ENCODE measurements around the gene CDHR3. TPM values are rescaled to one million over a fixed set of nuclear protein-coding genes. Genes with fewer than 3 reads are reported as not detected.

The CDHR3 gene
- total RNA-seq, 4 donors from 2014 or later = 20.6 to 82.5 (median 49.7) TPM

DNA sequence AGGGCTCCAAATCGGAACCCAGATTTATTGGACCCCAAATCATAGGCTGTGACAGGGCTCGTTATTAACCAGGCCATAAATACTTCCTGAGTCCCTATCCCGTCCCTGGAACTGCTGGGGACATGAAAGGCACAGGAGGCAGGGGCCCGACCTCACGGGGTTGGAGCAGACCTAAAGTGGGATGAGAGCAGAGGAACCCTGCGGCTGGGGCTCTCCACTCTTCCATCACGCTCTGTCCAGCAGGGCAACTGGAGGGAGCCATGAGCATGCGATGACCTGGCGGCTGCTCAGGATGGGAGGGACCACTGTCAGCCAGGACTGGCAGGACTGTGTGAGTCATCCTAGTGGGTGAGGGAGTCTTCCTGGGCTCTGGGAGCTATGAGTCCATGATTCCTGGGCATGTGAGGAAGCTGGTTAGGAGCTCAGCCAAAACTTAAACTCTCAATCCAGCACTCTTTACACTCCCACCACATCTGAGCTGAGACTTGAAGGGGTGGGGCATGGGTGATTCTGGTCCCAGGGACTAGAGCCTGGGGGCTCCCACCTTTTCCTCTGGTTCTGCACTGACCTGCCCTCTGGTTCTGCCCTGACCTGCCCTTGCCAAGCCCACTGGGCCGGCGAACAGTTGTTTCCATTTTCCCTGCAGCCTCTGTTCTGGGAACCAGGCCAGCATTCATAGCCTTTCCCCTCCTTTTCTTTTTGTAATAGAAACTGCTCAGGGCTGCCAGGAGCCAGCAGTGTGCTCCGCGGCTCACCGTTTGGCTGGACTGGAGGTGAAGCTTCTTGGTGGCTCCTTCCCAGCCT, 101.9 kb downstream of the CDHR3 start:
- no peaks in the 10 kb centered on the region for H3K27me3 ChIP-seq
- peak overlapping the region in 3 of 4 donors; percentile 7 to 49 (median 40) for H3K4me3 ChIP-seq
- H3K4me1 ChIP-seq = peaks cover 0 to 42% (median 32%) of the 10 kb centered on the region in 4 donors
- DNase-seq = peak in 2 of 3 donors; percentile 80 to 85
- H3K36me3 ChIP-seq = no peaks in the 10 kb centered on the region
- no peaks in the 10 kb centered on the region for H3K9me3 ChIP-seq
- TF ChIP-seq, protein P1, sequence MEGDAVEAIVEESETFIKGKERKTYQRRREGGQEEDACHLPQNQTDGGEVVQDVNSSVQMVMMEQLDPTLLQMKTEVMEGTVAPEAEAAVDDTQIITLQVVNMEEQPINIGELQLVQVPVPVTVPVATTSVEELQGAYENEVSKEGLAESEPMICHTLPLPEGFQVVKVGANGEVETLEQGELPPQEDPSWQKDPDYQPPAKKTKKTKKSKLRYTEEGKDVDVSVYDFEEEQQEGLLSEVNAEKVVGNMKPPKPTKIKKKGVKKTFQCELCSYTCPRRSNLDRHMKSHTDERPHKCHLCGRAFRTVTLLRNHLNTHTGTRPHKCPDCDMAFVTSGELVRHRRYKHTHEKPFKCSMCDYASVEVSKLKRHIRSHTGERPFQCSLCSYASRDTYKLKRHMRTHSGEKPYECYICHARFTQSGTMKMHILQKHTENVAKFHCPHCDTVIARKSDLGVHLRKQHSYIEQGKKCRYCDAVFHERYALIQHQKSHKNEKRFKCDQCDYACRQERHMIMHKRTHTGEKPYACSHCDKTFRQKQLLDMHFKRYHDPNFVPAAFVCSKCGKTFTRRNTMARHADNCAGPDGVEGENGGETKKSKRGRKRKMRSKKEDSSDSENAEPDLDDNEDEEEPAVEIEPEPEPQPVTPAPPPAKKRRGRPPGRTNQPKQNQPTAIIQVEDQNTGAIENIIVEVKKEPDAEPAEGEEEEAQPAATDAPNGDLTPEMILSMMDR (IDR thresholded peaks at IDR 0.05) = peak in 2 of 6 experiments; percentile 13 to 16
- TF ChIP-seq POLR2A (IDR thresholded peaks at IDR 0.05) = peak in 1 of 2 donors; percentile 7
- H3K27ac ChIP-seq = peak overlapping the region; percentile 49 to 85 (median 74)

DNA sequence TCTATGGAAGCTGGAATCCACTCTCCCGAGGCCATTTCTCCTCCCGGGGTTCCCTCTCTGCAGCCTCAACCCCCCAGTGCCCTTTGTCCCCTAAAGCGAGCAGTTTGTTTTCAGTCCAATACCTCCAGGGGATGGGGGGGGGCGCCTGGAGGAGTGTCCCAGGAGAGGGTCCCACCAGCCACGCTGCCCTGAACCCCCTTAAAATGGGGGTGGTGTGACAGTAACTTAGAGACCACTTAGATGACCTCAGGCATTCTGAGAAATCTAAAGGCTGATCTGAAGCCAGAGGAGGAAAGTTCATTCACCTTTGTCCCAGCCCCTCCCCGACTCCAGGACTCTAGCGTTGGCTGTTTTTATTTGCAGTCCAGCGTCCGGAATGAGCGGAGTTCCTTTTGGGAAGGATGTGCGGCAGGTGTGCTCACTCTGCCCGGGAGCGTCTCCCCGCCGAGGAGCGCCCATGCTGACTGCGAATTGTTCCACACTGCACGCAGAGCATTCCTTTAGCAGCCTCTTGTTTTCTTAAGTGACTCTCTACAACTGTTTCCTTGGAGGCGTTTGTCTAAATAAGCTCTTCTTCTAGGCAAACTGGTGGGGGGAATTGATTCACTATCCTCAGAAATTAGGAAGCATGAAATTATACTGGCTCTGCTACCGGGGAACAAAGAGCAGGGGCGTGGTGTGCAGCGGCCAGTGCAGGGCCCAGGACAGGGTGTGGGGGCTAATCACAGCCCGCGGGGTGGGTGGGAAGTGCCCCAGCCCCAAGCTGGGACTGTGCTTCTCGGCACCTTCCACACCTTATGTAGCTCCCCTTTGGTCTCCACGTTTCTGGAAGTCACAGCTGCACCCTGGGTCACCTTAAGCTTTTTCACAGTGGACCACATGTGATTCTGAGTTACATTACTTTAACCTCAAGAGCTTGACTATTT, 102.8 kb downstream of the CDHR3 start:
- H3K27ac ChIP-seq = peak overlapping the region; percentile 49 to 85 (median 74)

DNA sequence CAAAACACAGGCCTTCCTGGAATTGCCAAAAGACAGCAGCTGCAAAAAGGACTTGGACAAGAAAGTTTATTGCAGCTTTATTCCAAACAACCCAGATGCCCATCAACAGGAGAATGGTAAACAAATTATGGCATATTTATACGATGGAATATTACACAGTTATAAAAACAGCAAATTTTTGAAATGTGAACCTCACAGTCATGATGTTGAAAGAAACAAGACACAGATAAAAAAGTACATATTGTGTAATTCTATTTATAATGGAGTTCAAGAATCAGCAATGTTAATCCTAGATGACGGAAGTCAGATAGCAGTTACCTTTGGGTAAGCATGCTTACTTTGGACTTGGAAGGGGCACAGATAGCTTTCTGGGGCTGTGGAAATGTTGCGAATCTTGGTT, 104.6 kb downstream of the CDHR3 start:
- H3K4me3 ChIP-seq = no peak overlapping the region

More for the DNA sequence above, 102.8 kb downstream of the CDHR3 start:
- Histone ChIP-seq H3K4me3 (peak overlapping the region in 3 of 4 donors; percentile 7 to 49 (median 40)), H3K4me1 (peaks cover 0 to 48% (median 36%) of the 10 kb centered on the region in 4 donors), H3K9me3 (no peaks in the 10 kb centered on the region), H3K36me3 (no peaks in the 10 kb centered on the region), H3K27me3 (no peaks in the 10 kb centered on the region)
- TF ChIP-seq, protein P1 (IDR thresholded peaks at IDR 0.05) = no peak
- no peak for TF ChIP-seq POLR2A (IDR thresholded peaks at IDR 0.05)
- DNase-seq = peak in 2 of 3 donors; percentile 61 to 66

DNA sequence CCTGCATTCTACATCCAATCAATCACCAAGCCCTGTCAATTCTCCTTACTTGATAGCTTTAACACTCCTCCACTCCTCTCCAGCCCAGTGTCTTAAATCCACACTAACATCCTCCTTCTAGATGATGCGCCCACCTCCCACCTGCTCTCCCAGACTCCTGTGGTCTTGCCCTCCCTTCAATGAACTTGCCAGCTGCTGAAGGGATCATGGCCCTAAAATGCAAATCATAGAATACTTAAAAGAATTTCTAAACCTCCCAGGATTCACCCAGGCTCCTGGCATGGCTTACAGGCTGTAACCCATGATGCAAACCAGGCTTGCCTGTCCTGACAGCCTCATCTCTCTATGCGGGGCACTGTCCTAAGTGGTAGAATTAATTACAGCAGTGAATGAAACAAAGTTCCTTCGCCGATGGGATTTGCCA, 105.5 kb downstream of the CDHR3 start:
- no peaks in the 10 kb centered on the region for H3K27me3 ChIP-seq
- H3K4me1 ChIP-seq = peaks cover 0 to 49% (median 33%) of the 10 kb centered on the region in 4 donors
- peak overlapping the region in 1 of 4 donors; percentile 27 for H3K27ac ChIP-seq
- no peak overlapping the region for H3K4me3 ChIP-seq
- TF ChIP-seq, protein P1 (IDR thresholded peaks at IDR 0.05) = no peak
- no peak for TF ChIP-seq POLR2A (IDR thresholded peaks at IDR 0.05)
- no peak for DNase-seq
- H3K9me3 ChIP-seq = no peaks in the 10 kb centered on the region
- H3K36me3 ChIP-seq = no peaks in the 10 kb centered on the region

More for the DNA sequence above, 104.6 kb downstream of the CDHR3 start:
- no peak overlapping the region for H3K27ac ChIP-seq
- DNase-seq = no peak
- TF ChIP-seq, protein P1 (IDR thresholded peaks at IDR 0.05) = no peak
- TF ChIP-seq POLR2A (IDR thresholded peaks at IDR 0.05) = no peak
- no peaks in the 10 kb centered on the region for H3K9me3 ChIP-seq
- H3K4me1 ChIP-seq = peaks cover 0 to 58% (median 36%) of the 10 kb centered on the region in 4 donors
- H3K36me3 ChIP-seq = no peaks in the 10 kb centered on the region
- H3K27me3 ChIP-seq = no peaks in the 10 kb centered on the region

DNA sequence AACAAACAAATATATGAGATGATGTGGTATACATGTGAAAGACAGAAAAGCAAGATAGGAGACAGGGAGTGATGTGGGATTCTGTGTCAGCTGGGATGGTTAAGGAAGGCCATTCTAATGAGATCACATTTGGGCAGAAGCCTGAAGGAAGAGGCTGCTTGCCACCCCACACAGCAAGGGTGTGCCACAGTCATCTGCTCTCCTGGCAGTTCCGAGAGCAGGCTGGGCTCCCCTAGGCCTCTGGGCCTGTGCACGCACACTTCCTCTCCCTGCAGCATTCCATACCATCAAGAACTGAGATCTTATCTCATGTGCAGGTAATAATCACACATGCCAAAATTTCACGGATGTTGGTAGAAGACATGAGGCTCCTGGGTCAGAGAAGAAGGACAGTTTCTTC, 105.9 kb downstream of the CDHR3 start:
- DNase-seq = no peak
- peak overlapping the region in 1 of 4 donors; percentile 27 for H3K27ac ChIP-seq
- no peaks in the 10 kb centered on the region for H3K27me3 ChIP-seq
- TF ChIP-seq, protein P1 (IDR thresholded peaks at IDR 0.05) = no peak
- TF ChIP-seq POLR2A (IDR thresholded peaks at IDR 0.05) = no peak
- no peaks in the 10 kb centered on the region for H3K9me3 ChIP-seq
- H3K4me3 ChIP-seq = no peak overlapping the region
- H3K36me3 ChIP-seq = no peaks in the 10 kb centered on the region
- peaks cover 0 to 45% (median 29%) of the 10 kb centered on the region in 4 donors for H3K4me1 ChIP-seq
